Activated T-helper 17 cell treated with anti-CD3 and anti-CD28 coated beads, Interleukin-2, amount 50 U/mL, for 72 hours (primary cell): Measurements from ENCODE around the gene FGF7. TPM values are rescaled to one million over a fixed set of nuclear protein-coding genes. Genes with fewer than 3 reads are reported as not detected.
"Not testable (repeated sequence)": the region's sequence is repeated elsewhere in the genome, so short reads cannot be mapped to it uniquely, and the experiment has no call there.

Experiments
- ATAC-seq: fragments of 150-1000 bp; cut with Tn5 transposase; replicated peaks from 2 replicates; pipeline ENCODE4 v1.10.0; 2021; ENCODE audit warnings: mild to moderate bottlenecking, moderate library complexity
- H3K27ac Mint-ChIP-seq: one replicate; pipeline ENCODE4 v1.8.0; 2022; ENCODE audit warnings: mixed read lengths
- H3K27me3 Mint-ChIP-seq: one replicate; pipeline ENCODE4 v1.8.0; 2022; ENCODE audit warnings: mixed read lengths
- H3K36me3 Mint-ChIP-seq: one replicate; pipeline ENCODE4 v1.8.0; 2022; ENCODE audit warnings: low read depth, mild to moderate bottlenecking, mixed read lengths
- H3K4me1 Mint-ChIP-seq: one replicate; pipeline ENCODE4 v1.8.0; 2022; ENCODE audit warnings: mixed read lengths
- H3K4me3 Mint-ChIP-seq: one replicate; pipeline ENCODE4 v1.8.0; 2022; ENCODE audit warnings: mild to moderate bottlenecking, mixed read lengths
- H3K9me3 Mint-ChIP-seq: one replicate; pipeline ENCODE4 v1.8.0; 2022; ENCODE audit warnings: mixed read lengths
- total RNA-seq, 2 donors: library from RNA; stranded (reverse); gene quantifications; one replicate each; pipeline ENCODE4 v1.2.3, GENCODE V29; 2022

The FGF7 gene
- total RNA-seq: not detected

- Mint-ChIP-seq H3K4me1 (no peaks in the 10 kb centered on the region), H3K9me3 (no peaks in the 10 kb centered on the region), H3K4me3 (peak within 1 kb of the TSS; percentile 22)
These were observed at the start of gene FGF7 for GRCh38 chr15:49423021-49423420. TSS of gene FGF7 (plus strand) at chr15:49423242. CDS start at chr15:49424298, 1,056 bp downstream.

GRCh38 chr15:49379996-49380395 lies 43.0 kb upstream of the FGF7 start:
- no peaks in the 10 kb centered on the region for H3K4me1 Mint-ChIP-seq
- H3K4me3 Mint-ChIP-seq: no peak overlapping the region
- no peaks in the 10 kb centered on the region for H3K36me3 Mint-ChIP-seq
- ATAC-seq: no peak
- no peak overlapping the region for H3K27ac Mint-ChIP-seq
- H3K9me3 Mint-ChIP-seq: no peaks in the 10 kb centered on the region
- H3K27me3 Mint-ChIP-seq: no peaks in the 10 kb centered on the region

More at GRCh38 chr15:49423021-49423420, at the start of gene FGF7:
- Mint-ChIP-seq H3K27ac (no peak within 1 kb of the TSS), H3K36me3 (no peaks in the 10 kb centered on the region), H3K27me3 (peaks cover 4% of the 10 kb centered on the region)
- no peak for ATAC-seq

- Mint-ChIP-seq H3K27ac (no peak overlapping the region), H3K36me3 (no peaks in the 10 kb centered on the region), H3K9me3 (no peaks in the 10 kb centered on the region), H3K27me3 (no peaks in the 10 kb centered on the region), H3K4me1 (no peaks in the 10 kb centered on the region), H3K4me3 (no peak overlapping the region)
- ATAC-seq: no peak
These were observed 42.1 kb upstream of the FGF7 start for GRCh38 chr15:49380912-49381311.

GRCh38 chr15:49382394-49382793 lies 40.6 kb upstream of the FGF7 start:
- peaks cover 7% of the 10 kb centered on the region for H3K27me3 Mint-ChIP-seq
- H3K36me3 Mint-ChIP-seq: no peaks in the 10 kb centered on the region
- no peak overlapping the region for H3K27ac Mint-ChIP-seq
- no peak overlapping the region for H3K4me3 Mint-ChIP-seq
- ATAC-seq: no peak
- peaks cover 6% of the 10 kb centered on the region for H3K9me3 Mint-ChIP-seq
- H3K4me1 Mint-ChIP-seq: no peaks in the 10 kb centered on the region

- Mint-ChIP-seq H3K9me3 (peaks cover 7% of the 10 kb centered on the region), H3K36me3 (no peaks in the 10 kb centered on the region), H3K4me1 (no peaks in the 10 kb centered on the region), H3K27me3 (peaks cover 9% of the 10 kb centered on the region), H3K27ac (no peak overlapping the region), H3K4me3 (no peak overlapping the region)
- no peak for ATAC-seq
These were observed 39.8 kb upstream of the FGF7 start for GRCh38 chr15:49383266-49383665.

- Mint-ChIP-seq H3K4me1 (no peaks in the 10 kb centered on the region), H3K36me3 (no peaks in the 10 kb centered on the region), H3K27ac (no peak overlapping the region), H3K9me3 (peaks cover 10% of the 10 kb centered on the region), H3K27me3 (peaks cover 14% of the 10 kb centered on the region), H3K4me3 (no peak overlapping the region)
- no peak for ATAC-seq
These were observed 35.6 kb upstream of the FGF7 start for GRCh38 chr15:49387471-49387870.

GRCh38 chr15:49402515-49403296 lies 20.3 kb upstream of the FGF7 start:
- H3K4me3 Mint-ChIP-seq, H3K4me1 Mint-ChIP-seq, H3K27ac Mint-ChIP-seq, H3K27me3 Mint-ChIP-seq, ATAC-seq, H3K36me3 Mint-ChIP-seq, H3K9me3 Mint-ChIP-seq: not testable (repeated sequence)

GRCh38 chr15:49406352-49407118 lies 16.5 kb upstream of the FGF7 start:
- Mint-ChIP-seq H3K27ac (no peak overlapping the region), H3K36me3 (no peaks in the 10 kb centered on the region), H3K9me3 (no peaks in the 10 kb centered on the region), H3K27me3 (peaks cover 22% of the 10 kb centered on the region), H3K4me1 (no peaks in the 10 kb centered on the region), H3K4me3 (no peak overlapping the region)
- ATAC-seq: no peak

- Mint-ChIP-seq H3K4me1 (no peaks in the 10 kb centered on the region), H3K27ac (no peak overlapping the region)
- no peak for ATAC-seq
These were observed 12.4 kb upstream of the FGF7 start for GRCh38 chr15:49410641-49411040.

GRCh38 chr15:49412797-49413196 lies 10.2 kb upstream of the FGF7 start:
- no peak for ATAC-seq
- Mint-ChIP-seq H3K4me1 (no peaks in the 10 kb centered on the region), H3K9me3 (no peaks in the 10 kb centered on the region), H3K4me3 (no peak overlapping the region), H3K27me3 (peaks cover 49% of the 10 kb centered on the region), H3K36me3 (no peaks in the 10 kb centered on the region), H3K27ac (no peak overlapping the region)

More at GRCh38 chr15:49410641-49411040, 12.4 kb upstream of the FGF7 start:
- H3K36me3 Mint-ChIP-seq: no peaks in the 10 kb centered on the region
- no peak overlapping the region for H3K4me3 Mint-ChIP-seq
- peaks cover 40% of the 10 kb centered on the region for H3K27me3 Mint-ChIP-seq
- no peaks in the 10 kb centered on the region for H3K9me3 Mint-ChIP-seq

- ATAC-seq: no peak
- Mint-ChIP-seq H3K4me1 (no peaks in the 10 kb centered on the region), H3K9me3 (no peaks in the 10 kb centered on the region), H3K27me3 (peaks cover 42% of the 10 kb centered on the region), H3K27ac (no peak overlapping the region), H3K36me3 (no peaks in the 10 kb centered on the region), H3K4me3 (no peak overlapping the region)
These were observed 7.9 kb upstream of the FGF7 start for GRCh38 chr15:49415149-49415548.

GRCh38 chr15:49415638-49416037 lies 7.4 kb upstream of the FGF7 start:
- no peak for ATAC-seq
- no peaks in the 10 kb centered on the region for H3K9me3 Mint-ChIP-seq
- H3K36me3 Mint-ChIP-seq: no peaks in the 10 kb centered on the region
- H3K4me3 Mint-ChIP-seq: no peak overlapping the region
- H3K27me3 Mint-ChIP-seq: peaks cover 38% of the 10 kb centered on the region
- no peaks in the 10 kb centered on the region for H3K4me1 Mint-ChIP-seq
- no peak overlapping the region for H3K27ac Mint-ChIP-seq

GRCh38 chr15:49418811-49419210 lies 4.2 kb upstream of the FGF7 start:
- H3K4me1 Mint-ChIP-seq: no peaks in the 10 kb centered on the region
- no peak overlapping the region for H3K4me3 Mint-ChIP-seq
- no peaks in the 10 kb centered on the region for H3K9me3 Mint-ChIP-seq
- H3K27ac Mint-ChIP-seq: no peak overlapping the region
- no peak for ATAC-seq
- peaks cover 26% of the 10 kb centered on the region for H3K27me3 Mint-ChIP-seq
- no peaks in the 10 kb centered on the region for H3K36me3 Mint-ChIP-seq

GRCh38 chr15:49421991-49422390 lies 1.1 kb upstream of the FGF7 start:
- Mint-ChIP-seq H3K36me3 (no peaks in the 10 kb centered on the region), H3K4me1 (no peaks in the 10 kb centered on the region), H3K27me3 (peaks cover 8% of the 10 kb centered on the region), H3K9me3 (no peaks in the 10 kb centered on the region), H3K27ac (peak overlapping the region; percentile 13), H3K4me3 (peak overlapping the region; percentile 22)
- ATAC-seq: peak; percentile 45
